GM12872 (cell line): ENCODE measurements around the gene VWA5B1.
A peak's percentile ranks its signal among the peaks of the same experiment; 100 is the strongest.

Source experiments
- CTCF ChIP-seq: IDR thresholded peaks from 3 replicates; pipeline ENCODE4 v1.5.1; 2011; ENCODE audit warnings: low read depth, mild to moderate bottlenecking, low read length, moderate library complexity; ENCODE audit not compliant: insufficient read depth

VWA5B1 gene

DNA sequence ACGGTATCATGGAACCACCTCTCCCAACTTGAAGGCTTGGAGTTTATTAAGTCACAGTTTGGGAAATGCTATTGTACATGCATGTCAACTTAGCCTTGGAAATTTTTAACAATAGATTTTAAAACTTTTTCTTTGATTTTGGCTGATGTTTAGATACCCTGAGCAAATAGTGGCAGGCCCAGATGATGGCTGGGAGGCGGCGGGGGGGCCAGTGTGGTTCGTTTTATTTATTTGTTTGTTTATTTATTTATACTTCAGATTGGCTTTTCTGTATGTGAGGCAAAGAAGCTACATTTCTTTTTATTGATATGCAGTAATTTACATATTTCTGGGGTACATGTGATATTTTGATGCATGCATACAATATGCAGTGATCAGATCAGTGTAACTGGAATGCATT is 82.0 kb downstream of the VWA5B1 start:
- TF ChIP-seq CTCF, result no peak

GRCh38 chr1:20373286-20373685 is 82.6 kb downstream of the VWA5B1 start:
- TF ChIP-seq CTCF, result no peak

DNA sequence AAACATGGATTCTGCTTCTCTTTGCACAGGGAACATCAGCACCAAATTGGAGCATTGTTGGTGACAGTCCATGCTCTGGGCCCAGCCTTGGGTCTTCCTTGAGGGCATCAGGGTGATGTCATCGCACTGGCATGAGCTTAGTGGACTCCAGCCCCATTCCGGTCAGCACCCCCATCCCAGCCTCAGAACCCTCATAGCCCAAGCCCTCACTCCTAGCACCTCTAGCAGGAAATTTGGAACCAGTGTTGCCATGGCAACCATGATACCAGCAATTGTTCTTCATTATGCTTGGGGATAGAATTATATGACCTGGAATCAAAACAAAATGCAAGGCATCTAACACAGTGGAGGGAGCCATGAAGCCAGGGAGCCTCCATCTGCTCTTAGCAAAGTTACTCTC is 83.1 kb downstream of the VWA5B1 start:
- no peak for TF ChIP-seq CTCF

GRCh38 chr1:20375563-20375962 is 84.9 kb downstream of the VWA5B1 start:
- TF ChIP-seq CTCF, result no peak

DNA sequence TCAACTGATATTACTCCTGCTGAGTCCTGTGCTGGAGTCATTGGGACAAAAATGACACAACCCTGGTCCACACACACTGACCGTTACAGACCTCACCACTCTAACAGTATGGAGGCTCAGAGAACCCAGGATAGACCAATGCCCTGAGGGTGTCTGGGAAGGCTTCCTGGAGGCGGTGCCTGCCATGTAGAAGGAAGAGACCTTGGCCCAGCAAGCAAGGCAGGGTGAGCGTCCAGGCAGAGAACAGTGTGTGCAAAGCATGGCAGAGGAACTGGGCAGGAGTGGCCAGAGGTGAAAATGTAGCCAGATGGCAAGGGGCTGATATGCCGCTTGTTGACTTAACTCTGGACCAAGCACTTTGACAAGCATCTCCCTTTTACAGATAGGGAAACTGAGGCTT is 85.5 kb downstream of the VWA5B1 start:
- TF ChIP-seq CTCF, result no peak

DNA sequence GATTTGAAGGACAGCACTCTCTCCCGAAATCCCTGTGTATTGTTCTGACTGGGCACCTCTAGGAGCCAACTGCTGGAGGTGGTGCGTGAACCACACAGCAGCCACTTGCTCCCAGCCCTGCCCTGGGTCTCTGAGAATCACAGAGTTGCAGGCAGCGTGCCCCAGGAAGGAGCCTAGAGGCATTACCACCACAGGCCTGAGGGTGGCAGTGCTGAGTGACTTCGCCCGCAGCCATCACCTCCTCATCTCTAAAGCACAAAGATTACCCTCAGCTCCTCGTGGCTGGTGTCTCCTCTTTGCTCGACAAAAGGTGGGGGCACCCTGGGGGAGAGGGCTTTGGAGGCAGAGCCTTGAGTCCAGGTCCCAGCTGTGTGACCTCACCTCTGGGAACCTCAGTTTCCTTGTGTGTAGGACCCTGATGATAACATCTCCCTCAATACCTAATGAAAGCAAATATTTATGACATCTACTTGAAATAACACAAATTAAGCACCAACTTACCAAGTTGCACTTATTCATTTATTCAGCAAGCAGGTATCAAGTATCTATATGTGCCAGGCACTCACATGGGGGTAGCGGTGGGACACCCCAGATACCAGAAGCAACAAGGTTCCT is 86.3 kb downstream of the VWA5B1 start:
- peak; percentile 95 for TF ChIP-seq CTCF

DNA sequence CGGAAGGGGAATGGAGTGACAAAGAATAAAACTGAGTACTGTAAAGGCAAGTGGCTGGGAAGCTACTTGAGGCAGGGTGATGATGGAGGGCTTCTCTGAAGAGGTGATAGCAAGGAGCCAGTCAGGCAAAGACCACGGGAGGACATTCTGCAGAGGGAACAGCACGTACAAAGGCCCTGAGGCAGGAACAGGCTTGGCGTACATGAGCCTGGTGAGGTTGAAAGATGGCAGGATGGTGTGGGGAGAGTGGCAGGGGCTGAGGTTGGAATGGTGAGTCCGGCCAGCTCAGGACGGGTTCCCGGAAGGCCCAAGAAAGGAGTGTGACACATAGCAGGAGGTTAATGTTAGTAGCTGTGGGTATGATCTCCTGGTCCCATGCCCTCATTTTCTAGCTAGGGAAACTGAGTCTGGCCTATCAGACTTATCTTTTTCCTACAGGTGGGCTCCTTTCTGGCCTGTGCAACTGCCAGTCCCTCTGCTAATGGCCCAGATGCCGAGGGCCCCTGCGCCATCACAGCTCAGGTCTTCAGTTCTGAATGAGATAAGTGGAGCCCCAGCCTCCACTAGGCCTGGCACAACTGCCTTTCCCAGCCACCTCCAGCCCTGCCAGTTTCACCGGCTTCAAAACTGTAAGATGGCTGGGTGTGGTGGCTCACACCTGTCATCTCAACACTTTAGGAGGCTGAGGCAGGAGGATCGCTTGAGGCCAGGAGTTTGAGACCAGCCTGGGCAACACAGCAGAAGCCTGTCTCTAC is 87.0 kb downstream of the VWA5B1 start:
- no peak for TF ChIP-seq CTCF
